ENCODE data around the gene FGD2.
"Not testable (repeated sequence)": the region's sequence is repeated elsewhere in the genome, so short reads cannot be mapped to it uniquely, and the experiment has no call there.

FGD2 gene

GRCh38 chr6:37057128-37057471, 51.6 kb downstream of the FGD2 start:
- DNase-seq (ENCODE audit: low read depth in 1 of 2, low spot score in 1 of 2): no peak

- DNase-seq (ENCODE audit: low read depth in 1 of 2, low spot score in 1 of 2): no peak
These were observed 52.2 kb downstream of the FGD2 start for GRCh38 chr6:37057678-37058077.

- no peak for DNase-seq (ENCODE audit: low read depth in 1 of 2, low spot score in 1 of 2)
These were observed 52.7 kb downstream of the FGD2 start for GRCh38 chr6:37058084-37058586.

GRCh38 chr6:37058984-37059343, 53.5 kb downstream of the FGD2 start:
- not testable (repeated sequence) for DNase-seq (ENCODE audit: low read depth in 1 of 2, low spot score in 1 of 2)

- DNase-seq (ENCODE audit: low read depth in 1 of 2, low spot score in 1 of 2): no peak
These were observed 54.1 kb downstream of the FGD2 start for GRCh38 chr6:37059344-37060194.

GRCh38 chr6:37060195-37060559, 54.7 kb downstream of the FGD2 start:
- no peak for DNase-seq (ENCODE audit: low read depth in 1 of 2, low spot score in 1 of 2)

- no peak for DNase-seq (ENCODE audit: low read depth in 1 of 2, low spot score in 1 of 2)
These were observed 55.8 kb downstream of the FGD2 start for GRCh38 chr6:37061157-37061804.

GRCh38 chr6:37062424-37062823, 57.0 kb downstream of the FGD2 start:
- no peak for DNase-seq (ENCODE audit: low read depth in 1 of 2, low spot score in 1 of 2)

- DNase-seq (ENCODE audit: low read depth in 1 of 2, low spot score in 1 of 2): no peak
These were observed 63.2 kb downstream of the FGD2 start for GRCh38 chr6:37068356-37069270.

- no peak for DNase-seq (ENCODE audit: low read depth in 1 of 2, low spot score in 1 of 2)
These were observed 64.2 kb downstream of the FGD2 start for GRCh38 chr6:37069639-37070038.

- DNase-seq (ENCODE audit: low read depth in 1 of 2, low spot score in 1 of 2): no peak
These were observed 67.1 kb downstream of the FGD2 start for GRCh38 chr6:37072526-37072925.

GRCh38 chr6:37074053-37074827, 68.8 kb downstream of the FGD2 start:
- DNase-seq (ENCODE audit: low read depth in 1 of 2, low spot score in 1 of 2): no peak

- DNase-seq (ENCODE audit: low read depth in 1 of 2, low spot score in 1 of 2): no peak
These were observed 71.9 kb downstream of the FGD2 start for GRCh38 chr6:37077191-37077904.

- no peak for DNase-seq (ENCODE audit: low read depth in 1 of 2, low spot score in 1 of 2)
These were observed 72.4 kb downstream of the FGD2 start for GRCh38 chr6:37077905-37078296.
